Stimulated activated CD4-positive, alpha-beta T cell treated with anti-CD3 and anti-CD28 coated beads, Interleukin-2, amount 100 ng/mL, for 48 hours (primary cell): ENCODE measurements around the gene TRIM46.
A peak's percentile ranks its signal among the peaks of the same experiment; 100 is the strongest.

Experiments used
- DNase-seq, 2 donors: peaks; one replicate each; pipeline ENCODE4 v3.0.0-alpha.2; 2020

Gene TRIM46

GRCh38 chr1:155173478-155174323, at the start of gene TRIM46:
Gene TRIM46 (plus strand): TSS chr1:155173849. CDS start chr1:155173967, 118 bp downstream.
- DNase-seq, result peak; percentile 70

GRCh38 chr1:155124503-155125463, 48.9 kb upstream of the TRIM46 start:
- no peak for DNase-seq

GRCh38 chr1:155125511-155125945, 48.1 kb upstream of the TRIM46 start:
- no peak for DNase-seq

- no peak for DNase-seq
These were observed 47.6 kb upstream of the TRIM46 start for GRCh38 chr1:155125946-155126555.

GRCh38 chr1:155126556-155127104, 47.0 kb upstream of the TRIM46 start:
- DNase-seq, result peak in 1 of 2 donors; percentile 21

GRCh38 chr1:155127105-155127966, 46.3 kb upstream of the TRIM46 start, which contains the start of gene EFNA1:
Gene EFNA1 (plus strand): TSS chr1:155127876. CDS start chr1:155127978, 102 bp downstream.
- peak in 1 of 2 donors; percentile 41 for DNase-seq

- DNase-seq, result no peak
These were observed 45.5 kb upstream of the TRIM46 start for GRCh38 chr1:155127967-155128754.

- no peak for DNase-seq
These were observed 44.7 kb upstream of the TRIM46 start for GRCh38 chr1:155128755-155129473.

- DNase-seq, result no peak
These were observed 43.2 kb upstream of the TRIM46 start for GRCh38 chr1:155130272-155131006.

- DNase-seq, result no peak
These were observed 42.4 kb upstream of the TRIM46 start for GRCh38 chr1:155131285-155131684.

- no peak for DNase-seq
These were observed 41.8 kb upstream of the TRIM46 start for GRCh38 chr1:155131856-155132255.

- DNase-seq, result no peak
These were observed 39.8 kb upstream of the TRIM46 start for GRCh38 chr1:155133799-155134281.

GRCh38 chr1:155134322-155134721, 39.3 kb upstream of the TRIM46 start:
- DNase-seq, result no peak

- DNase-seq, result peak; percentile 69 to 75
These were observed 38.7 kb upstream of the TRIM46 start for GRCh38 chr1:155134880-155135414.

- peak; percentile 93 to 95 for DNase-seq
These were observed 38.1 kb upstream of the TRIM46 start, which contains the start of gene SLC50A1 for GRCh38 chr1:155135415-155136028. Gene SLC50A1 (plus strand): TSS chr1:155135852. CDS start chr1:155135912, 60 bp downstream.

- DNase-seq, result no peak
These were observed 36.9 kb upstream of the TRIM46 start for GRCh38 chr1:155136748-155137147.

GRCh38 chr1:155137154-155137949, 36.3 kb upstream of the TRIM46 start:
- no peak for DNase-seq
